ENCODE data around the gene DIP2C.

Gene DIP2C

GRCh38 chr10:488081-488932 is 201.2 kb downstream of the DIP2C start:
- Histone ChIP-seq H2AFZ (ENCODE audit: low read depth, low read length) (no peak overlapping the region), H3K36me3 (ENCODE audit: insufficient read depth, low read length) (peaks cover 12% of the 10 kb centered on the region), H3K9me3 (ENCODE audit: low read length) (peaks cover 9% of the 10 kb centered on the region), H3K4me1 (ENCODE audit: insufficient read depth, low read length) (peaks cover 9% of the 10 kb centered on the region), H3K27me3 (ENCODE audit: insufficient read depth, low read length) (no peaks in the 10 kb centered on the region), H3K4me3 (ENCODE audit: low read length) (no peak overlapping the region)

GRCh38 chr10:486666-487322 is 202.7 kb downstream of the DIP2C start:
- peaks cover 9% of the 10 kb centered on the region for H3K9me3 ChIP-seq (ENCODE audit: low read length)
- H3K4me3 ChIP-seq (ENCODE audit: low read length): no peak overlapping the region
- H3K36me3 ChIP-seq (ENCODE audit: insufficient read depth, low read length): peaks cover 19% of the 10 kb centered on the region
- no peaks in the 10 kb centered on the region for H3K27me3 ChIP-seq (ENCODE audit: insufficient read depth, low read length)
- no peaks in the 10 kb centered on the region for H3K4me1 ChIP-seq (ENCODE audit: insufficient read depth, low read length)
- H2AFZ ChIP-seq (ENCODE audit: low read depth, low read length): no peak overlapping the region

GRCh38 chr10:486206-486605 is 203.3 kb downstream of the DIP2C start:
- H3K4me1 ChIP-seq (ENCODE audit: insufficient read depth, low read length): no peaks in the 10 kb centered on the region
- no peak overlapping the region for H2AFZ ChIP-seq (ENCODE audit: low read depth, low read length)
- peaks cover 22% of the 10 kb centered on the region for H3K36me3 ChIP-seq (ENCODE audit: insufficient read depth, low read length)
- H3K9me3 ChIP-seq (ENCODE audit: low read length): peaks cover 9% of the 10 kb centered on the region
- H3K4me3 ChIP-seq (ENCODE audit: low read length): no peak overlapping the region
- no peaks in the 10 kb centered on the region for H3K27me3 ChIP-seq (ENCODE audit: insufficient read depth, low read length)

- H3K36me3 ChIP-seq (ENCODE audit: insufficient read depth, low read length): peaks cover 25% of the 10 kb centered on the region
- no peaks in the 10 kb centered on the region for H3K4me1 ChIP-seq (ENCODE audit: insufficient read depth, low read length)
- H2AFZ ChIP-seq (ENCODE audit: low read depth, low read length): no peak overlapping the region
These were observed 203.7 kb downstream of the DIP2C start for GRCh38 chr10:485776-486175.

GRCh38 chr10:484925-485661 is 204.4 kb downstream of the DIP2C start:
- peaks cover 12% of the 10 kb centered on the region for H3K9me3 ChIP-seq (ENCODE audit: low read length)
- no peaks in the 10 kb centered on the region for H3K27me3 ChIP-seq (ENCODE audit: insufficient read depth, low read length)
- H3K4me3 ChIP-seq (ENCODE audit: low read length): no peak overlapping the region
- peaks cover 26% of the 10 kb centered on the region for H3K36me3 ChIP-seq (ENCODE audit: insufficient read depth, low read length)
- no peak overlapping the region for H2AFZ ChIP-seq (ENCODE audit: low read depth, low read length)
- no peaks in the 10 kb centered on the region for H3K4me1 ChIP-seq (ENCODE audit: insufficient read depth, low read length)

More at GRCh38 chr10:485776-486175, 203.7 kb downstream of the DIP2C start:
- Histone ChIP-seq H3K9me3 (ENCODE audit: low read length) (peaks cover 9% of the 10 kb centered on the region), H3K4me3 (ENCODE audit: low read length) (no peak overlapping the region), H3K27me3 (ENCODE audit: insufficient read depth, low read length) (no peaks in the 10 kb centered on the region)

- Histone ChIP-seq H3K27me3 (ENCODE audit: insufficient read depth, low read length) (no peaks in the 10 kb centered on the region), H2AFZ (ENCODE audit: low read depth, low read length) (no peak overlapping the region), H3K36me3 (ENCODE audit: insufficient read depth, low read length) (peaks cover 26% of the 10 kb centered on the region), H3K4me3 (ENCODE audit: low read length) (no peak overlapping the region), H3K4me1 (ENCODE audit: insufficient read depth, low read length) (no peaks in the 10 kb centered on the region), H3K9me3 (ENCODE audit: low read length) (peaks cover 12% of the 10 kb centered on the region)
These were observed 205.0 kb downstream of the DIP2C start for GRCh38 chr10:484441-484924.

GRCh38 chr10:483261-483660 is 206.2 kb downstream of the DIP2C start:
- Histone ChIP-seq H3K27me3 (ENCODE audit: insufficient read depth, low read length) (no peaks in the 10 kb centered on the region), H2AFZ (ENCODE audit: low read depth, low read length) (no peak overlapping the region), H3K9me3 (ENCODE audit: low read length) (peaks cover 7% of the 10 kb centered on the region), H3K4me3 (ENCODE audit: low read length) (no peak overlapping the region), H3K4me1 (ENCODE audit: insufficient read depth, low read length) (no peaks in the 10 kb centered on the region), H3K36me3 (ENCODE audit: insufficient read depth, low read length) (peaks cover 26% of the 10 kb centered on the region)

GRCh38 chr10:482848-483247 is 206.6 kb downstream of the DIP2C start:
- Histone ChIP-seq H3K4me1 (ENCODE audit: insufficient read depth, low read length) (no peaks in the 10 kb centered on the region), H3K27me3 (ENCODE audit: insufficient read depth, low read length) (no peaks in the 10 kb centered on the region), H2AFZ (ENCODE audit: low read depth, low read length) (no peak overlapping the region), H3K9me3 (ENCODE audit: low read length) (peaks cover 7% of the 10 kb centered on the region), H3K4me3 (ENCODE audit: low read length) (no peak overlapping the region), H3K36me3 (ENCODE audit: insufficient read depth, low read length) (peaks cover 26% of the 10 kb centered on the region)

- Histone ChIP-seq H3K36me3 (ENCODE audit: insufficient read depth, low read length) (peaks cover 26% of the 10 kb centered on the region), H3K4me1 (ENCODE audit: insufficient read depth, low read length) (no peaks in the 10 kb centered on the region), H2AFZ (ENCODE audit: low read depth, low read length) (no peak overlapping the region), H3K9me3 (ENCODE audit: low read length) (peaks cover 7% of the 10 kb centered on the region), H3K4me3 (ENCODE audit: low read length) (no peak overlapping the region), H3K27me3 (ENCODE audit: insufficient read depth, low read length) (no peaks in the 10 kb centered on the region)
These were observed 207.4 kb downstream of the DIP2C start for GRCh38 chr10:482051-482501.

- Histone ChIP-seq H3K4me3 (ENCODE audit: low read length) (no peak overlapping the region), H3K27me3 (ENCODE audit: insufficient read depth, low read length) (no peaks in the 10 kb centered on the region), H2AFZ (ENCODE audit: low read depth, low read length) (no peak overlapping the region), H3K9me3 (ENCODE audit: low read length) (peaks cover 7% of the 10 kb centered on the region), H3K4me1 (ENCODE audit: insufficient read depth, low read length) (no peaks in the 10 kb centered on the region), H3K36me3 (ENCODE audit: insufficient read depth, low read length) (peaks cover 26% of the 10 kb centered on the region)
These were observed 207.8 kb downstream of the DIP2C start for GRCh38 chr10:481628-482027.

- Histone ChIP-seq H3K9me3 (ENCODE audit: low read length) (peaks cover 11% of the 10 kb centered on the region), H2AFZ (ENCODE audit: low read depth, low read length) (no peak overlapping the region), H3K36me3 (ENCODE audit: insufficient read depth, low read length) (peaks cover 27% of the 10 kb centered on the region), H3K27me3 (ENCODE audit: insufficient read depth, low read length) (no peaks in the 10 kb centered on the region), H3K4me3 (ENCODE audit: low read length) (no peak overlapping the region), H3K4me1 (ENCODE audit: insufficient read depth, low read length) (no peaks in the 10 kb centered on the region)
These were observed 208.4 kb downstream of the DIP2C start for GRCh38 chr10:480928-481552.

GRCh38 chr10:480498-480927 is 209.0 kb downstream of the DIP2C start:
- Histone ChIP-seq H3K36me3 (ENCODE audit: insufficient read depth, low read length) (peaks cover 32% of the 10 kb centered on the region), H3K9me3 (ENCODE audit: low read length) (peaks cover 14% of the 10 kb centered on the region), H3K4me3 (ENCODE audit: low read length) (no peak overlapping the region), H3K4me1 (ENCODE audit: insufficient read depth, low read length) (no peaks in the 10 kb centered on the region), H3K27me3 (ENCODE audit: insufficient read depth, low read length) (no peaks in the 10 kb centered on the region), H2AFZ (ENCODE audit: low read depth, low read length) (no peak overlapping the region)
